HG03108 (cell line): ENCODE measurements around the gene KCTD2.
"Not testable (repeated sequence)": the region's sequence is repeated elsewhere in the genome, so short reads cannot be mapped to it uniquely, and the experiment has no call there.

Experiments
- ATAC-seq: cut with Tn5 transposase; IDR thresholded peaks from one replicate; pipeline ENCODE4 v1.9.1; 2021; ENCODE audit warnings: moderate library complexity; ENCODE audit not compliant: unreplicated experiment

The KCTD2 gene

GRCh38 chr17:75049057-75049456 lies 2.0 kb downstream of the KCTD2 start:
- ATAC-seq, result no peak

- ATAC-seq, result no peak
These were observed 2.7 kb downstream of the KCTD2 start for GRCh38 chr17:75049706-75050105.

GRCh38 chr17:75051941-75052340 lies 4.9 kb downstream of the KCTD2 start:
- ATAC-seq, result no peak

- no peak for ATAC-seq
These were observed 12.6 kb downstream of the KCTD2 start for GRCh38 chr17:75059369-75060345.

GRCh38 chr17:75060434-75061054 lies 13.5 kb downstream of the KCTD2 start:
- ATAC-seq, result no peak

GRCh38 chr17:75061055-75061438 lies 14.0 kb downstream of the KCTD2 start:
- ATAC-seq, result no peak

GRCh38 chr17:75061618-75062017 lies 14.6 kb downstream of the KCTD2 start:
- ATAC-seq, result no peak

- ATAC-seq, result no peak
These were observed 16.2 kb downstream of the KCTD2 start for GRCh38 chr17:75063201-75063600.

GRCh38 chr17:75063626-75064025 lies 16.6 kb downstream of the KCTD2 start:
- ATAC-seq, result no peak

GRCh38 chr17:75064040-75064439 lies 17.0 kb downstream of the KCTD2 start:
- ATAC-seq, result no peak

- ATAC-seq, result no peak
These were observed 17.4 kb downstream of the KCTD2 start for GRCh38 chr17:75064460-75064859.

- ATAC-seq, result no peak
These were observed 18.0 kb downstream of the KCTD2 start for GRCh38 chr17:75064867-75065561.

- no peak for ATAC-seq
These were observed 18.6 kb downstream of the KCTD2 start for GRCh38 chr17:75065562-75066151.

GRCh38 chr17:75067856-75068255 lies 20.8 kb downstream of the KCTD2 start:
- no peak for ATAC-seq

- ATAC-seq, result no peak
These were observed 21.7 kb downstream of the KCTD2 start for GRCh38 chr17:75068750-75069149.

GRCh38 chr17:75069783-75070182 lies 22.8 kb downstream of the KCTD2 start:
- ATAC-seq, result no peak

- ATAC-seq, result not testable (repeated sequence)
These were observed 24.6 kb downstream of the KCTD2 start for GRCh38 chr17:75071478-75072271.

GRCh38 chr17:75072909-75073308 lies 25.9 kb downstream of the KCTD2 start:
- not testable (repeated sequence) for ATAC-seq

GRCh38 chr17:75073618-75074047 lies 26.6 kb downstream of the KCTD2 start:
- no peak for ATAC-seq

GRCh38 chr17:75074532-75074931 lies 27.5 kb downstream of the KCTD2 start:
- no peak for ATAC-seq
